Effector CD4-positive, alpha-beta T cell (primary cell): ENCODE data around the gene ABHD17A.
A peak's percentile ranks its signal among the peaks of the same experiment; 100 is the strongest.

Experiments
- DNase-seq: peaks from one replicate; pipeline ENCODE4 v3.0.0-alpha.2; 2020
- total RNA-seq: gene quantifications from one replicate; lab custom pipeline; 2026; lab: John Stamatoyannopoulos, UW

The ABHD17A gene
- total RNA-seq = 200 reads per million, percentile 92 among the genes with 10 or more reads in this experiment

DNA sequence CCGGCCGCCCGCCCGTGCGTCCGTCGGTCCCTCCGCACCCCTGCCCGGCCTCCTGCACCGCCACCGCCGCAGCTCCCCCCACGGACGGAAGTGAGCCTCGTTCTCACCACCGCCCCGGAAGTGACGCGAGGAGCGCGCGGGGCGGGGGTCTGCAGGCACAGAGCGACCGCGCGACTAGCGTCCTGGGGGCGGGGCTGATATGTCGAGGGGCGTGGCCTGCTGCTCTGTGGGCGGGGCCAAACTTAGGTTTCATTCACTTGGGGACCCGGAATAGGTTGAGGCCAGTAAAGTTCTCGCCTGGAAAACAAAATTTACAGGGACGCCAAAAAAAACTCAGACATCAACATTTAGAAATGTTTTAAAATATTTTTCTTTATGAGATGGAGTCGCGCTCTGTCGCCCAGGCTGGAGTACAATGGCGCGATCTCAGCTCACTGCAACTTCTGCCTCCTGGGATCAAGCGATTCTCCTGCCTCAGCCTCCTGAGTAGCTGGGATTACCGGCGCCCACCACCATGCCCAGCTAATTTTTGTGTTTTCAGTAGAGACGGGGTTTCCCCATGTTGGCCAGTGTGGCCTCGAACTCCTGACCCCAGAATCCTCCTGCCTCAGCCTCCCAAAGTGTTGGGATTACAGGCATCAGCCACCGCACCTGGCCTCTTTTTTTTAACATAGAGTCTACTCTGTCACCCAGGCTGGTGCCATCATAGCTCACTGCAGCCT lies at the start of gene ABHD17A:
ABHD17A (minus strand) TSS at position 99 of the 722 bp plus-strand sequence. CDS start 3,930 bp downstream, outside the sequence.
- DNase-seq = peak; percentile 91

DNA sequence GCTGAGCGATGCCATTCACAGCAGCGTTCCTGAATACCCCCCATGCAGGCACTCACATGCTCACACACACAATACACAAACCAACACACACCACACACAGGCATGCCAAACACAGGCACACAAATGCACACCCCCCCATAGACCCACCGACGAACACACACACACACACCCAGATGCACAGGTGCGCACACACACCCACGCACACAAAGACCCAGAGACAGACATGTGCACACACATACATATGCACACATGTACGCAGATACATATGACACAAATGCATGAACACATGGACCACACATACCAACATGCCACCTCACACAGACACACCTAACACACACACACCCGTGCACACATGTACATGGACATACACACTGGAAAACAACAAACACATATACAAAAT lies 48.6 kb upstream of the ABHD17A start:
- no peak for DNase-seq

DNA sequence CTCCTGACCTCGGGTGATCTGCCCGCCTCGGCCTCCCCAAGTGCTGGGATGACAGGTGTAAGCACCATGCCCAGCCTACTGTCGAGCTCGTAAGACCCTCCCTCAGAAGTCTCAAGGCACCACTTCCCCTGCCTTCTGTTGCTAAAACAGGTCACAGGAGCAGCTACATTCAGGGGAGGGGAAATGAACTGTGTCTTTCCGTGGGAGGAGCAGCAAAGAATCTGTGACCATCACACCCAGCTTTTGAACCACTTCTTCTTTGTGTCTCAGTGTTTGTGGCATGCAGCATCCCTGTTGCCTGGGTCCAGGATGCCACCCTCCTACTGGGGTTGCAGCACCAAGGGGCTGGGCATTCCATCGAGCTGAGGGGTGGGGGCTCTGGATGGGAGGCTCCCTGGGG lies 47.9 kb upstream of the ABHD17A start:
- DNase-seq = no peak

DNA sequence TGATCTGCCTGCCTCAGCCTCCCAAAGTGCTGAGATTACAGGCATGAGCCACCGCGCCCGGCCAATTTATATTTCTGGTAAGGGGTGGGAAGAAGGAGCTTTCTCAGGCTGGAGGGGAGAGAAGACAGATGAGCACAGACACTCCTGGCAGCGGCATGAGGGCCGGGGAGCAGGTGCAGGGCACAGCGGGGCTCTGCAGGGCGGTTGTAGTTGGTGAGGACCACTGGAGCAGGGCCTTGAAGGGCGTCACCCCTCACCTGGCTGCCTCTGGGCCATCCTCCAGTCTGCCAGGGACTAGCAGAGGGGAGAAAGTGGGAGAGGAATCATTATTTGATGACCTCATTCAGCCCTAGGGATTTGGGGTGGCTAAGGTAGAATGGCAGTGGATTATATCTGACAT lies 47.1 kb upstream of the ABHD17A start:
- no peak for DNase-seq

DNA sequence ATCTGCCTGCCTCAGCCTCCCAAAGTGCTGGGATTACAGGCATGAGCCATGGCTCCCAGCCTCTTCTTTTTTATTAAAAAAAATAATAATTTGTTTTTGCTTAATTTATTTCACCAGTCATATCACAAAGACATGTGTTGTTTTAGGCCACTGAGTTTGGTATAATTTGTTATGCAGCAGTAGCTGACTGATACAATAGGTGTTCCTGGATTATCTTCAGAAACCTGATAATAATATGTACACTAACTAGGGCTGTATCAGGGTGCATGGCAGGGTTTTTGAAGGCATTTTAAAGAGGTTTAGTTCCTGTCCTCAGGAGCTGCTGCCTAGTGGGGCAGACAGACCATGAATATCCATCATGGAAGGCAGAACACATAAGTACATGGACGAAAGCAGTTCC lies 46.1 kb upstream of the ABHD17A start:
- no peak for DNase-seq

DNA sequence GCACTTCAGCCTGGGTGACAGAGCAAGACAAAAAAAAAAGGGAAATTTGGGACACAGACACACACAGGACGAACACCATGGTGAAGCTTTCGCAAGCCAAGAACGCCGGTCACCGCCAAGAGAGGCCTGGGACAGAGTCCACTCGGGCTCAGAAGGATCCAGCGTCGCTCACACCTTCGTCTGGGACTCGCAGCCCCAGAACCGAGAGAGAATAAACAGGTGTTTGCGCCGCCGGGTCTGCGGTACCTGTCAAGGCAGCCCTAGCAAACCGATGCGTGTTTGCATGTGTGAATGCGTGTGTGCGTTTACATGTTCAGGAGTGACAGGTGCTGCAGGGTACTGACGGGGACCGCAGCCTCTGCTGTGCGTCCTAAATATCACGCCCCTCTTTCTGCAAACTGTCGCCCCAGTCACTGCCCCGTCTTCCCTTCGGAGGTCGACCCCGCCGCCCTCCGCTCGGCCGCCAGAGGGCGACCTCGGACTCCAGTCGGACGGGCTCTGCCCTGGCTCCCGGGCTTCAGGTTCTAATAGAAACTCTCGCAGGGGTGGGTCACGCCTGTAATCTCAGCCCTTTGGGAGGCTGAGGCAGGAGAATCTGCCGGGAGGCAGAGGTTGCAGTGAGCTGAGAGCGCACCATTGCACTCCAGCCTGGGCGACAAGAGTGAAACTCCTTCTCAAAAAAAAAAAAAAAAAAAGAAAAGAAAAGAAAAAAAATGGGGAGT lies 43.9 kb upstream of the ABHD17A start:
- peak; percentile 78 for DNase-seq

DNA sequence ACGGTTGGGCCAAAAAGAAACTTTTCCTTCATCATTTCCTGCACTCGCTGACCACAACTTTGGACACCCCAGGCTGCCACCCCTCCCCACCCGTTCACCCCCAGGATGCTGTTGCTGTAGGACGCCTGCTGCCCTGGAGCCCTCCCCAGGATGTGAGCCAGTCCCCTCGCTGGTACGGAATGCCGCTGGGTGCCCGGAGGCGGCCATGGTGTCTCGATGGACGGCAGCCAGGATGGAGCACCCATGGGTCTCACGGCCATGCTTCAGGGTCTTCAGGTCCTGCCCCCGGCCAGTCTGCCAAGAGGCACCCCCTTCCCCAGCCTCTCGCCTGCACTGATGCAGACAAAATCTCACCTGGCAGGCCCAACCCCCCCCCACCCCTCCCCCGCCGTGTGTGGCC lies 40.2 kb upstream of the ABHD17A start:
- no peak for DNase-seq

DNA sequence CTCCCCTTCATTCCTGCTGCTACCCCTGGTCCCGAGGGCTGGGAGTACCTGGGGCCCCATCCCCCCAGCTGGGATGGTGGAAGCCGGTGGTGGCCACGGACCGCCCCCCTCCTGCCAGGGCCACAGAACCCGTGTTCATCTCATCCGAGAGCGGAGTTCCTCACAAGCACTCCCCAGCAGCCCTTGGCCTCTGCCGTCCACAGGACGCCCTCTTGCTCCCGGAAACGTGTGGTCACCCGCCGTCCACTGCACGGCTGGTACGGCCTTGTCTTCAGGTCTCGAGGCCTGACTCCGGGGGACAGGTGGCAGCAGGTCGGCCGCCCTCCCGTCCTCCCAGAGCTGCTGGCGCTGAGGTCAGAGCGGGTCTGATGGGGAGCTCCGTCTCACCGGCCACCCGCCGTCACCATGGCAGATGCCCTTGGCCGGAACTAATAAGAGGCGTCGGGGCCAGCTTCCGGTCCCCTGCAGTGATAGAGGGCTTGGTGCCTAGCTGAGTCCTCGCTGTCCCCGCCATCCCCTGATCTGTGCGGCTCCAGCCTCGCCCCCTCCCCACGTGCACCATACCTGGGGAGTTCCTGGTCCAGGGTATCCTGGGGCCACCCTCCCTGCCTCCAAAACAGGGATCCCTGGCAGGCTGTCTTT lies 39.1 kb upstream of the ABHD17A start:
- no peak for DNase-seq

DNA sequence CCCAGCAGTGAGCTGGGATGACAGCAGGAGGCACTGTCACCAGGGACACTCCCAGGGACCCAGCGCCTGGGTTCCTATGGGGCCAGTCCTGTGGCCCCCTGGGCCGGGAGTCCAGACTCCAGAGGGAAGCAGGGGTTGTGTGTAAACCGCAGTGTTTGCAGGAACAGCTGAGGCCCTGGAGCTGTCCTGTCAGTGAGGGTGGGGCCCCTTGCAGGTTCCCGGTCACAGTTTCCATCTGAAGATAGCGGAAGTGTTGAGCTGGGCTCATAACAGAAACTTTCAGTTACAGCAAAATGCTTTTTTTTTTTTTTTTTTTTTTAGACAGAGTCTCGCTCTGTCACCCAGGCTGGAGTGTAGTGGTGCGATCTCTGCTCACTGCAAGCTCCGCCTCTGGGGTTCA lies 38.0 kb upstream of the ABHD17A start:
- no peak for DNase-seq

DNA sequence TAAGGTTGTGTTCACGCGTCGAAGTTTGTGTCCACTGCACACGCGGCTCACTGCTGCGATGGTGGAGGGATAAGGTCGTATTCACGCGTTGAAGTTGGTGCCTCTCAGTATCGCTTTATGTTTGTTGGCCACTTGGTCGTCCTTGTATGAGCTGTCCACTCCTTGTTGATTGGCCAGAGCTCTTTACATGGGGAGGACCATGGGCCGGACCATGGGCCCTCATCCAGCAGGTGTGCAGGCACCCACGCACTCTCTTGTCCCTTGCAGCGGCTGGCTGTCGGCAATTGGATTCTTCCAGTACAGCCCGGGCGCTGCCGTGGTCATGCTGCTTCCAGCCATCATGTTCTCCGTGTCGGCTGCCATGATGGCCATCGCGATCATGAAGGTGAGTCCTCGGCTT lies 37.5 kb upstream of the ABHD17A start:
- no peak for DNase-seq

DNA sequence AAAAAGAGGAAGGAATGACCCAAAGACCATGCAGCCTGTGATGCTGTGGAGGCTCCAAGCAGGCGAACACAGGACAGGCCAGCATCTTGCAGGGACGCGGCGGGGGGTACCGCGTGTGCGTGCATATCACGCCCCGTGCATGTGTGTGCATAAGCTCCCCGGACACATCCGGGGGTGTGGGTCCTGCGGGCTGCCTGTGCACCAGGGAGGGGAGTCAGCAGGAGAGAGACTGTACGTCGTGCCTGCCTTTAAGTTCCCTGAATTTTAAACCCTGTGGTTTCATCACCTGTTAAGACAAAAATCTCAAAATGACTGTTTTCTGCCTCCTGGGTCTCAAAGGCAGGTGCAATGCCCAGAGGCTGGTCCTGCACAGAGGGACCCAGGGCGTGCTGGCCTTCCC lies 36.5 kb upstream of the ABHD17A start:
- DNase-seq = no peak

DNA sequence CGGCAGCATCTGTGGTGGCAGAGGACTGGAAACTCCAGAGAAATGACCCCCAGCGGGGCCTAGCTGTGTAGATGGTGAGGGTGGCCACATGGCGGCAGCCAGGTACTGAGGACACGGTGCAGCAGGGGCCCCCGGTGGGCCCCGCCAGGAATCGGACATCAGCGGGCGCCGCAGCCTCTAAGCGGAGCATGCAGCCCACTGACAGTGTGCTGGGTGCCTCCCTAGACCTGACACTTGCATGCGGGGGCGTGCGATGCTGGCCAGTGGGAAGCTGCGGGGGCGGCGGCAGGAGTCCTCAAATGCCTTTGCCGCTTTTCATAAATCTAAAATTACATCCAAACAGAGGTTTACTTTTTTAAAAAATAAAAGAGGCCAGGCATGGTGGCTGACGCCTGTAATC lies 36.0 kb upstream of the ABHD17A start:
- DNase-seq = no peak

DNA sequence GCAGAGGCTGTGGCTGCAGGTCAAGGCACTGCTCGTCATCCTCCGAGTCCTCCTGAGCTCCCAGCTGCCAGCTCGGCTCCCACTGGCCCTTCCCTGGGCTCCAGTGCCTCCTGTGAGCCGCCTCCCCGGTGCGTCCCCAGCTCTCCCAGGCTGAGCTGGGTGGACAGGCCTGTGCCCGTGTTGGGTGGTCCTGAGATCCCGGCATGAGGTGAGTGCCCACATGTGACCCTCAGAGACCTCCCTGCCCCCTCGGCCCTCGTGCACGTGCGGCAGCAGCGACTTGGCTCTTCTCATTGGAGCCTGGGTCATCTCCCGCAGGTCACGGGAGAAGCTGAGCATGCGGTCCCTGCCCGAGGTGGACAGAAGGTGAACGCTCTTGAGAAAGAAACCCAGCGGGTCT lies 35.3 kb upstream of the ABHD17A start:
- DNase-seq = no peak

DNA sequence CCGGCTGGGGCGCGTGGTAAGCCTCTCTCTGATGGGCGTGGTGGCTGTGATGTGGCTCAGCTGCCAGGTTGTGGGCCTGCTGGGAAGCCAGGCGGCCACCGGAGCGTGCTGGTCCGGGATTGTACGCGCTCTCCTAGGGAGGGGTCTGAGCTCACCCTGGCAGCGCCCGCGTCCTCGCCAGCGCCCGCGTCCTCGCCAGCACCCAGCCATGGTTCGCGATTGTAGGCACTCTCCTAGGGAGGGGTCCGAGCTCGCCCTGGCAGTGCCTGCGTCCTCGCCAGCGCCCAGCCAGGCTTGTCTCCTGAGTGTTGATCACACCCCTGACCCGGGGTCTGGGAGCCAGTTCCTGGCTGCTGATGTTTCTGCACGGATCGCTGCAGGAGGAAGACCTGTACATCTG lies 33.7 kb upstream of the ABHD17A start:
- no peak for DNase-seq

DNA sequence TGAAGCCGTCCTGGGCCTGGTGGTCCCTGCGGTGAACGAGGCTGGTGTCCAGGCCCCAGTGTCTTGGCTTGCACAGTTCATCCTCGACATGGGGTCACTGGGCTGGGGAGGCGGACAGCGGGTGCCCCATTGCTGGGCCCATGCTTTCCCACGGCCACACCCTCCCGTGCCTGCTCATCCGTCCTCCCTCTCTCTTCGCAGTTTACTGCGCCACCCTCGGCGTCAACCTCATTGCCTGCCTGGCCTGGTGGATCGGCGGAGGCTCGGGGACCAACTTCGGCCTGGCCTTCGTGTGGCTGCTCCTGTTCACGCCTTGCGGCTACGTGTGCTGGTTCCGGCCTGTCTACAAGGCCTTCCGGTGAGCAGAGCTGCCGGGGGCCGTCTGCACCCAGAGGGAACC lies 32.6 kb upstream of the ABHD17A start:
- DNase-seq = no peak

DNA sequence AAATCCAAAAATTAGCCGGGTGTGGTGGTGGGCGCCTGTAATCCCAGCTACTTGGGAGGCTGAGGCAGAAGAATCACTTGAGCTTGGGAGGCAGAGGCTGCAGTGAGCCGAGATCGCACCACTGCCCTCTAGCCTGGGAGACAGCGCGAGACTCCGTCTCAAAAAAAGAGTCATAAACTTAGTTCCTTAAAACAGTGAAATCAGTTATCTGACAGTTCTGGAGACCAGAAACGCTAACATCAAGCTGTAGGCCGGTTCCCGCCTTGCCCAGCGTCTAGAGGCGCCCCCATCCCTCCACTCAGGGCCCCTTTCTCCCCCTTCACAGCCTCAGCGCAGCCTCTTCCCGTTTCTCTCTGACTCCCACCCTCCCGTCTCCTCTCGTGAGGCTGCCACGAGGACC lies 31.9 kb upstream of the ABHD17A start:
- DNase-seq = no peak

DNA sequence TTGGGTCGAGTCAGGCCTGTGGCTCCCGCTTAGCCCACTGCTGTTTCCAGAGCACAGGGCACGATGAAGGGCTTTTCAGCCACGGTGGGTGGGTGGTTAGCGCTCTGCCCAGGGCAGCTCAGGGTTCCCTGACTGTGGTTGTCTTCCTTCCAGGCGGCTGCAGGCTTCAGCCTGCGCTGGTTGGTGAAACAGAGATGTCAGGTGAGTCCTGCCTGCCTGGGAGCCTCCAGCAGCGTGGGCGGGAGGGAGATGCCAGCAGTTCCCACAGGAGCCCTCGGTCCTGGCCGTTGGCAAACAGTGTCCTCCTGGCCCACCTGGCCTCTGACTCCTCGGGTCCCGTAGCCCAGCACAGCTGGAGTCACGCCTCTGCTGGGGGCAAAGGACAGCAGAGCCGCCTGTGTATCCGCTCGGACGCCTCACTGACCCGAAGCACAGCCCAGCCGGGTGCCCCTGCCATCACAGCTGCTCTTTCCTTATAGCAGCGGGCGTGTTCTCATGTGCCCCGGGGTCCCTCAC lies 29.6 kb upstream of the ABHD17A start:
- DNase-seq = no peak

DNA sequence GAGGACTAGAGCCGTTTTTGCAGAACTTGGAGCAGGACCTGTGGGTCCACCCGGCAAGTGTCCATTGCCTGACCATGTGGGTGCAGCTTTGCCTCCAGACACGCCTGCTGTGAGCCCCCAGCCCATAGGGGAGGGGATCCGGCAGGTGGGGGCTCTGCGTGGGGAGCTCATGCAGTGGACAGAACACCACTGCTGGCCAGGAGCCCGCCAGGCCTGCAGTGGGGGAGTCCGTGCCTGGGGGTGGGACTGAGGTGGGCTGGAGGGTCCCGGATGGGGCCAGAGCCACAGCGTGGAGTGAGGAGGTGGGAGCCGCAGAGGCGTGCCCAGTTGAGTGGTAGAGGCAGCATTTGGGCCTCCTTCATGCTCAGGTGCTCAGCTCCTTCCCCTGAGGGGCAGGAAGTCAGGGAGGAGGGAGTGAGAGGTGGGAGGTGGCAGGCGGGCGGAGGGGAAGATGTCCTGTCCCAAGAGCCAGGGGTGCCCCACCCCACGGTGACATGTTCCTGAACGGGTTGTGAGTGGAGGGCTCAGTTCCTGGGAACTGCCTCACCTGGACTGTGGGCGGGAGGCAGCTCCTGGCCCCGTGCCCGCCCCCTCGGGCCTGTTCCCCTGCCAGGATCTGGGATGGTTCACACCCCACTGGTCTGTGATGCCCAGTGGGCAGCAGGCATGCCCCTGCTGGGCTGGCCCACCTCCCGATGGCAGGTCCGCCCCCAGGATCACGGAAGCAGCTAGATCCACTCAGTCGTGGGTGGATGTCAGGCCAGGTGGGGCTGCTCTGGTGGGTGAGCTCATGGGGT lies 28.7 kb upstream of the ABHD17A start:
- no peak for DNase-seq

DNA sequence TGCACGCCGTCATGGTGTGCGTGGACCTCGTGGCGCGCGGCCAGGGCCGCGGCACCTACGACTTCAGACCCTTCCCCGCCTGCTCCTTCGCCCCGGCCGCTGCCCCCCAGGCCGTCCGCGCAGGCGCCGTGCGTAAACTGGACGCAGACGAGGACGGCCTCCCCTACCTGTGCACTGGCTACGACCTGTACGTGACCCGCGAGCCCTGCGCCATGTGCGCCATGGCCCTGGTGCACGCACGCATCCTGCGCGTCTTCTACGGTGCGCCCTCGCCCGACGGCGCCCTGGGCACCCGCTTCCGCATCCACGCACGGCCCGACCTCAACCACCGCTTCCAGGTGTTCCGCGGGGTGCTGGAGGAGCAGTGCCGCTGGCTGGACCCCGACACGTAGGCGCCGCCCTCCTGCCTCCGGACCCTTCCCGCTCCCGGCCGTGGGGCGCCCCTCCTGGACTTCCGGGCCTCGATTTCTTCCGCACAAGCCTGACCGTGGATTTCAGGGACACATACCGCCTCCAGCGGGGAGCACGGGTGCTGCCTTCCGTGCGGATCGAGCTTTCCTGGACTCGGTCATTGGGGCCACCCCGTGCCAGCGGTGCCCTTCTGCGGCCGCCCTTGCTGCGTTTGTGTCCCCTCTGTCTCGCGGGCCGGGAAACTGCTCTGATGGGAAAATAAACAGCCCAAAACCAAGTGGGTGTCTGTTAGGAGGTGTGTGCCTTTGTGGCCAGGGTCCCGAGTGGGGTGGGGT lies 27.6 kb upstream of the ABHD17A start:
- no peak for DNase-seq

DNA sequence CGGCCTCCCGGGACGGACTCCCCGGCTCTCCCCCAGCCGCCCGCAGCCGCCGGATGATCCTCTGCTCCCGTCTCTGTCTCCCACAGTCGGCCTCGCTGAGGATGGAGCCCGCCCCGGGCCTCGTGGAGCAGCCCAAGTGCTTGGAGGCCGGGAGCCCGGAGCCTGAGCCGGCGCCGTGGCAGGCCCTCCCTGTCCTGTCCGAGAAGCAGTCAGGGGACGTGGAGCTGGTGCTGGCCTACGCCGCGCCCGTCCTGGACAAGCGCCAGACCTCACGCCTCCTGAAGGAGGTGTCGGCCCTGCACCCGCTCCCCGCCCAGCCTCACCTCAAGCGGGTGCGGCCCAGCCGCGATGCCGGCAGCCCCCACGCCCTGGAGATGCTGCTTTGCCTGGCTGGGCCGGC lies 26.7 kb upstream of the ABHD17A start:
- DNase-seq = no peak

DNA sequence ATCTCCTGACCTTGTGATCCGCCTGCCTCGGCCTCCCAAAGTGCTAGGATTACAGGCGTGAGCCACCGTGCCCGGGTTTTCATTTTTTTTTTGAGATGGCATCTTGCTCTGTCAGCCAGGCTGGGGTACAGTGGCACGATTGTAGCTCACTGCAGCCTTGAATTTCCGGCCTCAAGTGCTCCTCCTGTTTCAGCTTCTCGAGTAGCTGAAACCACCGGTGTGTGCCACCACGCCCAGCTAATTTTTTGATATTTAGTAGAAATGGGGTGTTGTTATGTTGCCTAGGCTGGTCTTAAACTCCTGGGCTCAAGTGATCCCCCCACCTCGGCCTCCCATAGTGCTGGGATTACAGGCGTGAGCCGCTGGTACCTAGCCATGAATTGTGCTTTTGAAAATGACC lies 25.8 kb upstream of the ABHD17A start:
- DNase-seq = no peak

DNA sequence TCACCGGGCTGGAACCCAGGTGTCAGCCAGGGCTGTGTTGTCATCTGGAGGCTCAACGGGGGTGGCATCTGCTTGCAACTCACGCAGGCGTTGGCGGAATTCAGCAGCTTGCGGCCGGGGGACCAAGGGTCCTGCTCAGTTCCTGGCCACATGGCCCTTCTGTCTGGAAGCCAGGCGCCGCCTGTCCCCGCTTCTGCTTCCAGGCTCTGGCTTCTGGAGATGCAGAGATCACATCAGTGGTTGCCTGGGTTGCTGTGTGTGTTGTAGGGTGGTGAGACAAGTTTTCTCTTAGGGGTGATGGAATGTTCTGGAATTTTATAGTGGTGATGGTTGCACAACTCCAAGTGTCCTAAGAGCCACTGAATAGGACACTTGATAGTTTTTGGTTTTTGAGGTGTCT lies 24.9 kb upstream of the ABHD17A start:
- DNase-seq = no peak
